Colonic mucosa (tissue), 4 donors: ENCODE measurements around the gene UBASH3B. TPM values are rescaled to one million over a fixed set of nuclear protein-coding genes. Genes with fewer than 3 reads are reported as not detected.

Experiments
- DNase-seq: peaks from one replicate; pipeline ENCODE4 v3.0.0-alpha.2; 2020
- H3K27ac ChIP-seq: fragments of 200-600 bp; one replicate; pipeline ENCODE4 v1.8.0; 2021
- H3K27me3 ChIP-seq: fragments of 200-600 bp; one replicate; pipeline ENCODE4 v1.8.0; 2021
- H3K36me3 ChIP-seq: fragments of 200-600 bp; one replicate; pipeline ENCODE4 v1.8.0; 2021
- H3K4me1 ChIP-seq: fragments of 200-600 bp; one replicate; pipeline ENCODE4 v1.8.0; 2021; ENCODE audit warnings: mild to moderate bottlenecking
- H3K4me3 ChIP-seq: fragments of 200-600 bp; one replicate; pipeline ENCODE4 v1.8.0; 2021
- H3K9ac ChIP-seq, 2 donors: one replicate each; pipeline ENCODE4 v1.7.0; 2013; ENCODE audit warnings: control low read depth in 2 of 2, low read depth in 2 of 2, low read length in 2 of 2
- H3K9me3 ChIP-seq: fragments of 200-600 bp; one replicate; pipeline ENCODE4 v1.8.0; 2021
- CTCF ChIP-seq: fragments of 200-600 bp; IDR thresholded peaks from one replicate; pipeline ENCODE4 v1.8.0; 2022; ENCODE audit warnings: antibody characterized with exemption, mild to moderate bottlenecking
- intact Hi-C: fragments of 100-400 bp; cut with DNase I; formaldehyde crosslinking; loops from one replicate; pipeline ENCODE4 v1.14.1; 2022
- total RNA-seq, 2 donors: library from RNA; stranded (reverse); fragmentation: NEBNext Ultra II Directional in 1 of 2; extraction: Animal tissue kit (Norgen Biotek cat#: 25700) in 1 of 2; gene quantifications; one replicate each; pipeline ENCODE4 v1.2.1, GENCODE V29; 2021
- donor health status: healthy.
- donor health status: DM: no; HTN: no; CAD: no.
- donor health status: DM: no; HTN: no; CAD: no.

UBASH3B gene
- total RNA-seq, 2 donors from 2014 or later, result 3.7 to 5.8 TPM

- H3K4me1 ChIP-seq, result no peaks in the 10 kb centered on the region
- no peak overlapping the region for H3K4me3 ChIP-seq
- no peaks in the 10 kb centered on the region for H3K27me3 ChIP-seq
- no peak overlapping the region for H3K27ac ChIP-seq
- intact Hi-C loops, result no loop called here
- no peak for DNase-seq
- H3K36me3 ChIP-seq, result no peaks in the 10 kb centered on the region
- TF ChIP-seq CTCF, result no peak
- H3K9ac ChIP-seq, result no peak overlapping the region
- no peaks in the 10 kb centered on the region for H3K9me3 ChIP-seq
These were observed 133.4 kb downstream of the UBASH3B start for GRCh38 chr11:122788781-122789535.

- DNase-seq, result no peak
- no peaks in the 10 kb centered on the region for H3K4me1 ChIP-seq
- H3K27ac ChIP-seq, result no peak overlapping the region
- no peak overlapping the region for H3K4me3 ChIP-seq
- intact Hi-C loops, result no loop called here
- H3K9me3 ChIP-seq, result no peaks in the 10 kb centered on the region
- TF ChIP-seq CTCF, result no peak
- no peaks in the 10 kb centered on the region for H3K36me3 ChIP-seq
- no peaks in the 10 kb centered on the region for H3K27me3 ChIP-seq
- H3K9ac ChIP-seq, result no peak overlapping the region
These were observed 134.4 kb downstream of the UBASH3B start for GRCh38 chr11:122789907-122790306.

- Histone ChIP-seq H3K4me1 (no peaks in the 10 kb centered on the region), H3K9ac (no peak overlapping the region), H3K27me3 (no peaks in the 10 kb centered on the region), H3K36me3 (no peaks in the 10 kb centered on the region), H3K9me3 (no peaks in the 10 kb centered on the region), H3K4me3 (no peak overlapping the region), H3K27ac (no peak overlapping the region)
- no peak for TF ChIP-seq CTCF
- DNase-seq, result no peak
- intact Hi-C loops, result no loop called here
These were observed 135.9 kb downstream of the UBASH3B start for GRCh38 chr11:122791411-122791810.

- Histone ChIP-seq H3K27me3 (no peaks in the 10 kb centered on the region), H3K4me3 (no peak overlapping the region), H3K36me3 (no peaks in the 10 kb centered on the region), H3K9me3 (no peaks in the 10 kb centered on the region), H3K27ac (no peak overlapping the region), H3K9ac (no peak overlapping the region), H3K4me1 (no peaks in the 10 kb centered on the region)
- no peak for DNase-seq
- no peak for TF ChIP-seq CTCF
- intact Hi-C loops, result no loop called here
These were observed 136.3 kb downstream of the UBASH3B start for GRCh38 chr11:122791836-122792235.

GRCh38 chr11:122793515-122793914 lies 138.0 kb downstream of the UBASH3B start:
- Histone ChIP-seq H3K36me3 (no peaks in the 10 kb centered on the region), H3K27me3 (no peaks in the 10 kb centered on the region), H3K9me3 (no peaks in the 10 kb centered on the region), H3K4me1 (no peaks in the 10 kb centered on the region), H3K4me3 (no peak overlapping the region), H3K27ac (no peak overlapping the region), H3K9ac (no peak overlapping the region)
- DNase-seq, result no peak
- TF ChIP-seq CTCF, result no peak
- intact Hi-C loops, result no loop called here
